ENCODE measurements around the gene CACNA1S.

GRCh38 chr1:201108614-201109013 lies 3.6 kb downstream of the CACNA1S start:
- TF ChIP-seq, protein P1, sequence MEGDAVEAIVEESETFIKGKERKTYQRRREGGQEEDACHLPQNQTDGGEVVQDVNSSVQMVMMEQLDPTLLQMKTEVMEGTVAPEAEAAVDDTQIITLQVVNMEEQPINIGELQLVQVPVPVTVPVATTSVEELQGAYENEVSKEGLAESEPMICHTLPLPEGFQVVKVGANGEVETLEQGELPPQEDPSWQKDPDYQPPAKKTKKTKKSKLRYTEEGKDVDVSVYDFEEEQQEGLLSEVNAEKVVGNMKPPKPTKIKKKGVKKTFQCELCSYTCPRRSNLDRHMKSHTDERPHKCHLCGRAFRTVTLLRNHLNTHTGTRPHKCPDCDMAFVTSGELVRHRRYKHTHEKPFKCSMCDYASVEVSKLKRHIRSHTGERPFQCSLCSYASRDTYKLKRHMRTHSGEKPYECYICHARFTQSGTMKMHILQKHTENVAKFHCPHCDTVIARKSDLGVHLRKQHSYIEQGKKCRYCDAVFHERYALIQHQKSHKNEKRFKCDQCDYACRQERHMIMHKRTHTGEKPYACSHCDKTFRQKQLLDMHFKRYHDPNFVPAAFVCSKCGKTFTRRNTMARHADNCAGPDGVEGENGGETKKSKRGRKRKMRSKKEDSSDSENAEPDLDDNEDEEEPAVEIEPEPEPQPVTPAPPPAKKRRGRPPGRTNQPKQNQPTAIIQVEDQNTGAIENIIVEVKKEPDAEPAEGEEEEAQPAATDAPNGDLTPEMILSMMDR (IDR thresholded peaks at IDR 0.05 in 8 of 11, conservative IDR thresholded peaks at IDR 0.05 in 3 of 11) = no peak
- no peak for TF ChIP-seq POLR2A (IDR thresholded peaks at IDR 0.05)
